ENCODE results near the gene DOCK7.

DNA sequence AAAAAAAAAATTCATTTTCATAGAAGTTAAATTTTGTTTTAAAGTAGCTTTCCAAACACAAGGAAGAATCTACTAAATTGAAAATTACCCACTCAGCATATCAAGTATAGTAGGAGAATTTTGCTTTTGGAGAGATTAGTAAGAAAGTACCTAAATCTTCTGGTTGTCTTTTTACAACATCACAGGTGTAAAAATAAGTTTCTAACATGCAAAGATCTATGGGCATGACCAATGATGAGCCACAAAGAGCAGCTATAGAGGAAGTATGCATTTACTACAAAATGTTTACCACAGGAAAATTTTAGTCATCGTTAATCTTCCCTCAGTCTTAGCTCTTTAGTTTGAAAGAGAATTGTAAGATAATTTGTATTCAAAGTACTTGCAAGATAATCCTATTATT is 62.8 kb downstream of the DOCK7 start:
- TF ChIP-seq, protein P1, sequence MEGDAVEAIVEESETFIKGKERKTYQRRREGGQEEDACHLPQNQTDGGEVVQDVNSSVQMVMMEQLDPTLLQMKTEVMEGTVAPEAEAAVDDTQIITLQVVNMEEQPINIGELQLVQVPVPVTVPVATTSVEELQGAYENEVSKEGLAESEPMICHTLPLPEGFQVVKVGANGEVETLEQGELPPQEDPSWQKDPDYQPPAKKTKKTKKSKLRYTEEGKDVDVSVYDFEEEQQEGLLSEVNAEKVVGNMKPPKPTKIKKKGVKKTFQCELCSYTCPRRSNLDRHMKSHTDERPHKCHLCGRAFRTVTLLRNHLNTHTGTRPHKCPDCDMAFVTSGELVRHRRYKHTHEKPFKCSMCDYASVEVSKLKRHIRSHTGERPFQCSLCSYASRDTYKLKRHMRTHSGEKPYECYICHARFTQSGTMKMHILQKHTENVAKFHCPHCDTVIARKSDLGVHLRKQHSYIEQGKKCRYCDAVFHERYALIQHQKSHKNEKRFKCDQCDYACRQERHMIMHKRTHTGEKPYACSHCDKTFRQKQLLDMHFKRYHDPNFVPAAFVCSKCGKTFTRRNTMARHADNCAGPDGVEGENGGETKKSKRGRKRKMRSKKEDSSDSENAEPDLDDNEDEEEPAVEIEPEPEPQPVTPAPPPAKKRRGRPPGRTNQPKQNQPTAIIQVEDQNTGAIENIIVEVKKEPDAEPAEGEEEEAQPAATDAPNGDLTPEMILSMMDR (conservative IDR thresholded peaks at IDR 0.05; ENCODE audit: low read depth, low read length), result no peak
- TF ChIP-seq EZH2 (IDR thresholded peaks at IDR 0.05; ENCODE audit: low read length, unreplicated experiment) (no peak), EZH2phosphoT487 (IDR thresholded peaks at IDR 0.05; ENCODE audit: borderline replicate concordance, low read length) (no peak)
